HL-60 (cell line): ENCODE results near the gene AGGF1.

Source experiments
- GABPA ChIP-seq: IDR thresholded peaks from 2 replicates; pipeline ENCODE4 v1.6.1; 2012; ENCODE audit warnings: low read depth
- POLR2AphosphoS5 ChIP-seq: IDR thresholded peaks from 2 replicates; pipeline ENCODE4 v1.6.1; 2012; ENCODE audit warnings: low read depth
- SPI1 ChIP-seq: IDR thresholded peaks from 2 replicates; pipeline ENCODE4 v1.6.1; 2012; ENCODE audit warnings: low read depth, mild to moderate bottlenecking, borderline replicate concordance
- TF ChIP-seq, protein P1 (sequence below): IDR thresholded peaks from one replicate; pipeline ENCODE4 v1.5.1; 2011; ENCODE audit warnings: low read length, control low read depth, inconsistent platforms; ENCODE audit not compliant: insufficient read depth
- TF ChIP-seq, protein P2 (sequence below): IDR thresholded peaks from 2 replicates; pipeline ENCODE4 v1.6.1; 2012; ENCODE audit warnings: low read depth; ENCODE audit not compliant: insufficient replicate concordance

- TF ChIP-seq, protein P1, sequence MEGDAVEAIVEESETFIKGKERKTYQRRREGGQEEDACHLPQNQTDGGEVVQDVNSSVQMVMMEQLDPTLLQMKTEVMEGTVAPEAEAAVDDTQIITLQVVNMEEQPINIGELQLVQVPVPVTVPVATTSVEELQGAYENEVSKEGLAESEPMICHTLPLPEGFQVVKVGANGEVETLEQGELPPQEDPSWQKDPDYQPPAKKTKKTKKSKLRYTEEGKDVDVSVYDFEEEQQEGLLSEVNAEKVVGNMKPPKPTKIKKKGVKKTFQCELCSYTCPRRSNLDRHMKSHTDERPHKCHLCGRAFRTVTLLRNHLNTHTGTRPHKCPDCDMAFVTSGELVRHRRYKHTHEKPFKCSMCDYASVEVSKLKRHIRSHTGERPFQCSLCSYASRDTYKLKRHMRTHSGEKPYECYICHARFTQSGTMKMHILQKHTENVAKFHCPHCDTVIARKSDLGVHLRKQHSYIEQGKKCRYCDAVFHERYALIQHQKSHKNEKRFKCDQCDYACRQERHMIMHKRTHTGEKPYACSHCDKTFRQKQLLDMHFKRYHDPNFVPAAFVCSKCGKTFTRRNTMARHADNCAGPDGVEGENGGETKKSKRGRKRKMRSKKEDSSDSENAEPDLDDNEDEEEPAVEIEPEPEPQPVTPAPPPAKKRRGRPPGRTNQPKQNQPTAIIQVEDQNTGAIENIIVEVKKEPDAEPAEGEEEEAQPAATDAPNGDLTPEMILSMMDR: no peak
- TF ChIP-seq, protein P2, sequence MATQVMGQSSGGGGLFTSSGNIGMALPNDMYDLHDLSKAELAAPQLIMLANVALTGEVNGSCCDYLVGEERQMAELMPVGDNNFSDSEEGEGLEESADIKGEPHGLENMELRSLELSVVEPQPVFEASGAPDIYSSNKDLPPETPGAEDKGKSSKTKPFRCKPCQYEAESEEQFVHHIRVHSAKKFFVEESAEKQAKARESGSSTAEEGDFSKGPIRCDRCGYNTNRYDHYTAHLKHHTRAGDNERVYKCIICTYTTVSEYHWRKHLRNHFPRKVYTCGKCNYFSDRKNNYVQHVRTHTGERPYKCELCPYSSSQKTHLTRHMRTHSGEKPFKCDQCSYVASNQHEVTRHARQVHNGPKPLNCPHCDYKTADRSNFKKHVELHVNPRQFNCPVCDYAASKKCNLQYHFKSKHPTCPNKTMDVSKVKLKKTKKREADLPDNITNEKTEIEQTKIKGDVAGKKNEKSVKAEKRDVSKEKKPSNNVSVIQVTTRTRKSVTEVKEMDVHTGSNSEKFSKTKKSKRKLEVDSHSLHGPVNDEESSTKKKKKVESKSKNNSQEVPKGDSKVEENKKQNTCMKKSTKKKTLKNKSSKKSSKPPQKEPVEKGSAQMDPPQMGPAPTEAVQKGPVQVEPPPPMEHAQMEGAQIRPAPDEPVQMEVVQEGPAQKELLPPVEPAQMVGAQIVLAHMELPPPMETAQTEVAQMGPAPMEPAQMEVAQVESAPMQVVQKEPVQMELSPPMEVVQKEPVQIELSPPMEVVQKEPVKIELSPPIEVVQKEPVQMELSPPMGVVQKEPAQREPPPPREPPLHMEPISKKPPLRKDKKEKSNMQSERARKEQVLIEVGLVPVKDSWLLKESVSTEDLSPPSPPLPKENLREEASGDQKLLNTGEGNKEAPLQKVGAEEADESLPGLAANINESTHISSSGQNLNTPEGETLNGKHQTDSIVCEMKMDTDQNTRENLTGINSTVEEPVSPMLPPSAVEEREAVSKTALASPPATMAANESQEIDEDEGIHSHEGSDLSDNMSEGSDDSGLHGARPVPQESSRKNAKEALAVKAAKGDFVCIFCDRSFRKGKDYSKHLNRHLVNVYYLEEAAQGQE: no peak
- no peak for TF ChIP-seq POLR2AphosphoS5
- no peak for TF ChIP-seq GABPA
- TF ChIP-seq SPI1: no peak
Measured at GRCh38 chr5:77008413-77008812, 21.8 kb upstream of the AGGF1 start.
